Neural crest cell (in vitro differentiated cells): Measurements from ENCODE around the gene PHC3. TPM values are rescaled to one million over a fixed set of nuclear protein-coding genes. Genes with fewer than 3 reads are reported as not detected.

Experiments
- DNase-seq: peaks from one replicate; pipeline ENCODE4 v3.0.0; 2021; ENCODE audit warnings: low read depth, mixed read lengths, low spot score
- H3K27ac Mint-ChIP-seq: one replicate; pipeline ENCODE4 v1.8.0; 2021; ENCODE audit warnings: mild to moderate bottlenecking, mixed read lengths; ENCODE audit not compliant: unreplicated experiment
- H3K27me3 Mint-ChIP-seq: 2 replicates; pipeline ENCODE4 v1.8.0; 2021; ENCODE audit warnings: low read depth, mild to moderate bottlenecking, mixed read lengths
- H3K36me3 Mint-ChIP-seq: 2 replicates; pipeline ENCODE4 v1.8.0; 2021; ENCODE audit warnings: low read depth, mild to moderate bottlenecking, mixed read lengths
- H3K4me1 Mint-ChIP-seq: 2 replicates; pipeline ENCODE4 v1.8.0; 2021; ENCODE audit warnings: mixed read lengths
- H3K4me3 Mint-ChIP-seq: one replicate; pipeline ENCODE4 v1.8.0; 2021; ENCODE audit warnings: mild to moderate bottlenecking, mixed read lengths
- H3K9me3 Mint-ChIP-seq: 2 replicates; pipeline ENCODE4 v1.8.0; 2021; ENCODE audit warnings: mixed read lengths
- total RNA-seq: library from RNA; stranded (reverse); gene quantifications from 2 replicates; pipeline ENCODE4 v1.2.1, GENCODE V29; 2021
- TF ChIP-seq, protein P1 (sequence below): fragments of 200-600 bp; sonication (generic); conservative IDR thresholded peaks from 2 replicates; pipeline ENCODE4 v1.5.0; 2021; ENCODE audit warnings: antibody characterized with exemption, mild to moderate bottlenecking

Gene PHC3
- total RNA-seq, 1 donor from 2014 or later = 35.2 TPM

DNA sequence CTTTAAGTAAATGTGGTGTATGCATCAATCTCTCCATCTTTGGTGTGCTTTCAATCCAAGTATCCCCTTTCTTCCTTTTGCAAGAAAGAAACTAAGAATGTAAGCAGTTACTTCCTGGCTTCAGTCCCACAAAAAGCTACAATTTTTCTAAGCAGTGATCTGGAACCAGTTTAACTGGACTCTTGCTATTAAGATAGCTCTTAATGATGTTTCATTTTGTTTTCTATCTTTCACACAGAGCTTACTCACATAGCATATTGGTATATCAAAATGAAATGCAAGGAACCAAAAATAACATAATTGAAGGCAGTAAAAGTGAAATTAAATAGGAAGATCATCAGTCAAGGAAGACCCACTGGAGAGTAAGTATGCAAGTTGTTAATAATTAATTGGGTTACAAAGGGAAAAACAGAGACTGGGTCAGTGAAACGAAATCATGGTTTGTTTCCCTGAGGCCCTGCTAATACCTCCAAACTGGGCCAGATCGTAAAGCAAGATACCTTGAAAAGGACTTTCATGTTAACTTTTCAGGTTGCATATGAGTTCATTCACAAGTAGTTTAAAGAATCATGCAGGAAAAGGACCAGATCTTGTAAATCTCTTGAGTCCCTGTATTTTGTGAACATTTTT is 101.9 kb downstream of the PHC3 start:
- Mint-ChIP-seq H3K4me1 (peaks cover 4% of the 10 kb centered on the region), H3K4me3 (no peak overlapping the region), H3K36me3 (peaks cover 24% of the 10 kb centered on the region), H3K27ac (no peak overlapping the region), H3K27me3 (no peaks in the 10 kb centered on the region), H3K9me3 (peaks cover 3% of the 10 kb centered on the region)
- TF ChIP-seq, protein P1, sequence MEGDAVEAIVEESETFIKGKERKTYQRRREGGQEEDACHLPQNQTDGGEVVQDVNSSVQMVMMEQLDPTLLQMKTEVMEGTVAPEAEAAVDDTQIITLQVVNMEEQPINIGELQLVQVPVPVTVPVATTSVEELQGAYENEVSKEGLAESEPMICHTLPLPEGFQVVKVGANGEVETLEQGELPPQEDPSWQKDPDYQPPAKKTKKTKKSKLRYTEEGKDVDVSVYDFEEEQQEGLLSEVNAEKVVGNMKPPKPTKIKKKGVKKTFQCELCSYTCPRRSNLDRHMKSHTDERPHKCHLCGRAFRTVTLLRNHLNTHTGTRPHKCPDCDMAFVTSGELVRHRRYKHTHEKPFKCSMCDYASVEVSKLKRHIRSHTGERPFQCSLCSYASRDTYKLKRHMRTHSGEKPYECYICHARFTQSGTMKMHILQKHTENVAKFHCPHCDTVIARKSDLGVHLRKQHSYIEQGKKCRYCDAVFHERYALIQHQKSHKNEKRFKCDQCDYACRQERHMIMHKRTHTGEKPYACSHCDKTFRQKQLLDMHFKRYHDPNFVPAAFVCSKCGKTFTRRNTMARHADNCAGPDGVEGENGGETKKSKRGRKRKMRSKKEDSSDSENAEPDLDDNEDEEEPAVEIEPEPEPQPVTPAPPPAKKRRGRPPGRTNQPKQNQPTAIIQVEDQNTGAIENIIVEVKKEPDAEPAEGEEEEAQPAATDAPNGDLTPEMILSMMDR = no peak
- DNase-seq = no peak

DNA sequence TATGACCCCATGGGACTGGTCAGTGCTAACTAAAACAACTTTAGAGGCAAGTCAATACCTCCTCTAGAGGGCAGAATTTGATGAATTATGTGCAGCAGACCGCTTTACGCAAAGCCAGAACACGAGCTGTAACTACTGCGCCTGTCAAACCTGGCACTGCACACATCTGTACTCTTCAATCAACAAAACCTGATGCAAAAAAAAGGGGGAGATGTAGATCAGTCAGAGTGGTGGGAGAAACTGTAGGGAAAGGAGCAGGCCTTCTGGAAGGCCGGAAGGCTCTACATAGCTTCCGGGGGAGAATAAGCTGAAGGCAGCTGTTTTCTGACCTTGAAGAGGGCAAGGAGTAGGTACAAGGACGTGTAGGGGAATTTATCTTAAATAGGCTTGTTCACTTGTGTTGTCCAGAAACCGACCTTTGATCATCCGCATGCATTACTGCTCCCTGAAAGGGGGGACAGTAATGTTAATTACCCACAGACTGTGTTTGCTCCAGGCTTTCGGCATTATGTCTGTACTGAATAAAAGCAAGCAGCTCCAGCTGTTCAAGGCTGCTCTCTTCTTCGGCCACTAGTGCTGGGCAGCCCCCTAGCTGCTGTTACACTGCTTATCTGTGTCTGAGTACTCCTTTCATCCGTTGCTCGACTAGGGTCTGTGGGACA is 102.8 kb downstream of the PHC3 start:
- no peak for DNase-seq
- Mint-ChIP-seq H3K4me1 (peaks cover 4% of the 10 kb centered on the region), H3K36me3 (peaks cover 24% of the 10 kb centered on the region), H3K4me3 (no peak overlapping the region), H3K27ac (no peak overlapping the region), H3K9me3 (peaks cover 3% of the 10 kb centered on the region), H3K27me3 (no peaks in the 10 kb centered on the region)
- TF ChIP-seq, protein P1 = no peak

GRCh38 chr3:170077361-170077760 is 104.2 kb downstream of the PHC3 start:
- H3K4me3 Mint-ChIP-seq = no peak overlapping the region
- H3K27ac Mint-ChIP-seq = no peak overlapping the region
- H3K27me3 Mint-ChIP-seq = no peaks in the 10 kb centered on the region
- peaks cover 23% of the 10 kb centered on the region for H3K36me3 Mint-ChIP-seq
- peaks cover 9% of the 10 kb centered on the region for H3K9me3 Mint-ChIP-seq
- TF ChIP-seq, protein P1 = no peak
- DNase-seq = no peak
- H3K4me1 Mint-ChIP-seq = peaks cover 4% of the 10 kb centered on the region

DNA sequence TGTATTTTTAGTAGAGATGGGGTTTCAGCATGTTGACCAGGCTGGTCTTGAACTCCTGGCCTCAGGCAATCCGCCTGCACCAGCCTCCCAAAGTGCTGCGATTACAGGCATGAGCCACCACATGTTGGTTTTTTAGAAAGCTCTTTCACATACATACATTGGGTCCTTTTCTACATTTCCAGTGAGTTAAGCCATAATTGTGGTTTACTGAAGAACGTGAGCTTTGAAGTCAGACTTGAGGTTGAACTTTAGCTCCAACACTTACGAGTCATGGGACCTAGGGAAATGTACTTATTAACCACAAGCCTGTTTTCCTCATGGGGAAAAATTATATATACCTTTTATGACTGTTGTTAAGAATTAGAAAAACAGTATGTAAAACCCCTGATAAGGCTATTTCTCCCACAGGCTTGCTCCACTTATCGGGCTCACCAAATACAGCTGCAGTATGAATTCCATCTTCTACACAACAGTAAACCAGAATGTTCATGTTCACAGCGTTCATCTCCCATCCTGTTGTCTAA is 104.8 kb downstream of the PHC3 start:
- DNase-seq = no peak
- no peak overlapping the region for H3K4me3 Mint-ChIP-seq
- peaks cover 4% of the 10 kb centered on the region for H3K4me1 Mint-ChIP-seq
- no peak overlapping the region for H3K27ac Mint-ChIP-seq
- H3K36me3 Mint-ChIP-seq = peaks cover 20% of the 10 kb centered on the region
- H3K27me3 Mint-ChIP-seq = no peaks in the 10 kb centered on the region
- TF ChIP-seq, protein P1 = no peak
- peaks cover 9% of the 10 kb centered on the region for H3K9me3 Mint-ChIP-seq

DNA sequence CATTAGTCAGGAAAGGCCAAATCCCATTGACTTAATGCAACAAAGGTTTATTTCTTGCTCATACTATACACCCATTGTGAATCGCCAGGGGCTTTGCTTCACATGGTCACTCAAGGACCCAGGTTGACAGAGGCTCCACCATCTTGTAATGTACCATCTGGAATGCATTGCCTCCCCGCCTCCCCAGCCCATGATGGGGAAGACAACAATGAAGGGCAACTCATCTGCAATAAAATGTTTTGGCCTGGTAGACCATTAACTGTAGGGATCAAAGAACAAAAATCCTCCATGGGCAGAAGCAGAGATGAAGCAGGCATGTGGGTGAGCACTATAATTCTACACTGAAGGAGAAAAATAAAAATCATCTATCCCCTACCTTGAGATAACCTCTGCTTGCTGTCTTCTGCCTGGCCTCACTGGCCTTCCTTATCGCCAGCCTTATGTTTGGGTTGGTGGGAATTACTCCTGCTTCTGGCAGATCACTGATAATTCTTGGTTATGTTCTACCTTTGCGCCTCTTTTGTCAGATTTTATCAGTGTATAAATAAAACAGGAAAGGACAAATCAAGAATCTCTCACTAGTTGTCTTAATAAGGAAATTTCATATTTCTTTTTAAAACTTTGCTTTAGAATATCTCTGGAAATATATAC is 106.0 kb downstream of the PHC3 start:
- H3K27ac Mint-ChIP-seq = no peak overlapping the region
- TF ChIP-seq, protein P1 = no peak
- H3K4me1 Mint-ChIP-seq = peaks cover 4% of the 10 kb centered on the region
- H3K4me3 Mint-ChIP-seq = no peak overlapping the region
- DNase-seq = no peak
- H3K36me3 Mint-ChIP-seq = peaks cover 17% of the 10 kb centered on the region
- peaks cover 9% of the 10 kb centered on the region for H3K9me3 Mint-ChIP-seq
- H3K27me3 Mint-ChIP-seq = no peaks in the 10 kb centered on the region
